Measurements from ENCODE around the gene CCDC43.
"Not testable (repeated sequence)": the region's sequence is repeated elsewhere in the genome, so short reads cannot be mapped to it uniquely, and the experiment has no call there.

CCDC43 gene

GRCh38 chr17:44722254-44722653 is 32.7 kb upstream of the CCDC43 start:
- no peak for DNase-seq (ENCODE audit: low read depth)
- H3K4me3 ChIP-seq (ENCODE audit: low read depth, low read length): no peak overlapping the region
- TF ChIP-seq POLR2A (IDR thresholded peaks at IDR 0.05; ENCODE audit: extremely low read depth, insufficient read length) (no peak), CTCF (IDR thresholded peaks at IDR 0.05; ENCODE audit: low read depth, low read length) (no peak), MAX (IDR thresholded peaks at IDR 0.05; ENCODE audit: low read depth, low read length) (no peak), MYC (IDR thresholded peaks at IDR 0.05; ENCODE audit: low read depth, low read length) (no peak)

- DNase-seq (ENCODE audit: low read depth): no peak
- H3K4me3 ChIP-seq (ENCODE audit: low read depth, low read length): no peak overlapping the region
- no peak for TF ChIP-seq MAX (IDR thresholded peaks at IDR 0.05; ENCODE audit: low read depth, low read length)
- TF ChIP-seq CTCF (IDR thresholded peaks at IDR 0.05; ENCODE audit: low read depth, low read length): no peak
- TF ChIP-seq MYC (IDR thresholded peaks at IDR 0.05; ENCODE audit: low read depth, low read length): no peak
- TF ChIP-seq POLR2A (IDR thresholded peaks at IDR 0.05; ENCODE audit: extremely low read depth, insufficient read length): no peak
Observed at GRCh38 chr17:44719444-44719843, 29.9 kb upstream of the CCDC43 start.

GRCh38 chr17:44708401-44709263 is 19.1 kb upstream of the CCDC43 start, which contains the start of gene DBF4B:
TSS of gene DBF4B (plus strand) at chr17:44708665. CDS start at chr17:44708821, 156 bp downstream.
- peak; percentile 92 for DNase-seq (ENCODE audit: low read depth)
- peak within 1 kb of the TSS; percentile 100 for H3K4me3 ChIP-seq (ENCODE audit: low read depth, low read length)
- TF ChIP-seq MAX (IDR thresholded peaks at IDR 0.05; ENCODE audit: low read depth, low read length) (peak; percentile 39), CTCF (IDR thresholded peaks at IDR 0.05; ENCODE audit: low read depth, low read length) (no peak), MYC (IDR thresholded peaks at IDR 0.05; ENCODE audit: low read depth, low read length) (0 out of 2 replicates have a peak, but pooled peaks have one; percentile 52), POLR2A (IDR thresholded peaks at IDR 0.05; ENCODE audit: extremely low read depth, insufficient read length) (peak; percentile 67)

GRCh38 chr17:44707755-44708400 is 18.3 kb upstream of the CCDC43 start:
- no peak for TF ChIP-seq CTCF (IDR thresholded peaks at IDR 0.05; ENCODE audit: low read depth, low read length)
- no peak for TF ChIP-seq MAX (IDR thresholded peaks at IDR 0.05; ENCODE audit: low read depth, low read length)
- TF ChIP-seq POLR2A (IDR thresholded peaks at IDR 0.05; ENCODE audit: extremely low read depth, insufficient read length): no peak
- TF ChIP-seq MYC (IDR thresholded peaks at IDR 0.05; ENCODE audit: low read depth, low read length): no peak
- peak overlapping the region; percentile 100 for H3K4me3 ChIP-seq (ENCODE audit: low read depth, low read length)
- DNase-seq (ENCODE audit: low read depth): no peak

- not testable (repeated sequence) for DNase-seq (ENCODE audit: low read depth); H3K4me3 ChIP-seq (ENCODE audit: low read depth, low read length)
Observed at GRCh38 chr17:44700288-44700687, 10.7 kb upstream of the CCDC43 start.

GRCh38 chr17:44693609-44694008 is 4.0 kb upstream of the CCDC43 start:
- TF ChIP-seq MYC (IDR thresholded peaks at IDR 0.05; ENCODE audit: low read depth, low read length): no peak
- no peak for TF ChIP-seq CTCF (IDR thresholded peaks at IDR 0.05; ENCODE audit: low read depth, low read length)
- no peak for TF ChIP-seq MAX (IDR thresholded peaks at IDR 0.05; ENCODE audit: low read depth, low read length)
- H3K4me3 ChIP-seq (ENCODE audit: low read depth, low read length): no peak overlapping the region
- no peak for DNase-seq (ENCODE audit: low read depth)
